Adrenal gland (tissue), 5 donors: ENCODE data around the gene KCTD2.
A peak's percentile ranks its signal among the peaks of the same experiment; 100 is the strongest.

Source experiments
- CTCF ChIP-seq, 6 experiments: fragments of 450-650 bp in 4 of 6; fragments of 200-600 bp in 2 of 6; sonication (generic) in 1 of 6; IDR thresholded peaks; 1 replicate in 5 of 6; 2 replicates in 1 of 6; pipeline versions ENCODE4 v1.5.1 to v1.8.0; 2016 to 2021; ENCODE audit warnings: antibody characterized with exemption in 6 of 6, mild to moderate bottlenecking in 2 of 6, moderate library complexity in 1 of 6
- POLR2A ChIP-seq, 2 donors: fragments of 450-650 bp; IDR thresholded peaks; one replicate each; pipeline ENCODE4 v1.6.1; 2017; ENCODE audit warnings: antibody characterized with exemption in 2 of 2, mild to moderate bottlenecking in 2 of 2, moderate library complexity in 1 of 2
- donor health status: DM: no; HTN: no; CAD: no.

GRCh38 chr17:75109407-75110233 is 62.6 kb downstream of the KCTD2 start, which contains the start of gene ARMC7:
- peak in 1 of 2 donors; percentile 52 for TF ChIP-seq POLR2A (IDR thresholded peaks at IDR 0.05)
- no peak for TF ChIP-seq CTCF (IDR thresholded peaks at IDR 0.05)
